A673 (cell line): Measurements from ENCODE around the gene ITPKB. TPM values are rescaled to one million over a fixed set of nuclear protein-coding genes. Genes with fewer than 3 reads are reported as not detected.

Experiments
- BruUV-seq: library from RNA; stranded (reverse); fragments of 400-500 nt; replicated peaks from 2 replicates; lab custom pipeline; 2021; lab: Mats Ljungman, UMichigan
- CTCF ChIA-PET: fragments of 300-600 bp; sonication (Branson Sonifier 250); formaldehyde crosslinking; loops from one replicate; lab custom pipeline; 2022; ENCODE audit warnings: antibody characterized with exemption; lab: Charles Lee
- POLR2A ChIA-PET: fragments of 300-600 bp; sonication (Branson Sonifier 250); formaldehyde crosslinking; loops from one replicate; lab custom pipeline; 2022; ENCODE audit warnings: antibody characterized with exemption; ENCODE audit not compliant: low non-redundant PET; lab: Charles Lee
- DNase-seq: peaks from one replicate; pipeline ENCODE4 v3.0.0-alpha.2; 2015; ENCODE audit warnings: low spot score
- H3K27ac ChIP-seq: fragments of 200-600 bp; sonication (generic); 2 replicates; pipeline ENCODE4 v1.5.1; 2016; ENCODE audit warnings: mixed run types, low read depth, mild to moderate bottlenecking, mixed read lengths, antibody characterized with exemption, low read length; ENCODE audit not compliant: poor library complexity, severe bottlenecking
- H3K27me3 ChIP-seq: fragments of 200-600 bp; sonication (generic); replicated peaks from 2 replicates; pipeline ENCODE4 v1.6.1; 2017; ENCODE audit warnings: mixed run types, low read depth, mild to moderate bottlenecking, mixed read lengths, antibody characterized with exemption, low read length; ENCODE audit not compliant: insufficient read depth, poor library complexity
- H3K36me3 ChIP-seq: fragments of 200-600 bp; sonication (generic); 2 replicates; pipeline ENCODE4 v1.6.1; 2016; ENCODE audit warnings: mixed run types, mild to moderate bottlenecking, mixed read lengths, antibody characterized with exemption, low read length; ENCODE audit not compliant: insufficient read depth, poor library complexity, severe bottlenecking
- H3K4me1 ChIP-seq: fragments of 200-600 bp; sonication (generic); 2 replicates; pipeline ENCODE4 v1.6.1; 2017; ENCODE audit warnings: mixed run types, mild to moderate bottlenecking, mixed read lengths, antibody characterized with exemption, low read length; ENCODE audit not compliant: insufficient read depth, poor library complexity, severe bottlenecking
- H3K4me3 ChIP-seq: fragments of 200-600 bp; sonication (generic); 2 replicates; pipeline ENCODE4 v1.5.1; 2016; ENCODE audit warnings: low read depth, mixed run types, mild to moderate bottlenecking, mixed read lengths, low read length; ENCODE audit not compliant: poor library complexity, severe bottlenecking
- H3K9me3 ChIP-seq: fragments of 200-600 bp; sonication (generic); 2 replicates; pipeline ENCODE4 v1.6.1; 2016; ENCODE audit warnings: mixed run types, low read depth, mild to moderate bottlenecking, mixed read lengths, antibody characterized with exemption, low read length; ENCODE audit not compliant: poor library complexity, severe bottlenecking
- CTCF ChIP-seq: fragments of 300-800, 200-600 bp; sonication (generic); conservative IDR thresholded peaks from 2 replicates; pipeline ENCODE4 v1.5.1; 2017; ENCODE audit warnings: low read depth, mild to moderate bottlenecking, antibody characterized with exemption, low read length, moderate library complexity, mixed read lengths
- EZH2 ChIP-seq: fragments of 200-600 bp; sonication (generic); IDR thresholded peaks from 2 replicates; pipeline ENCODE4 v1.6.1; 2017; ENCODE audit warnings: borderline replicate concordance, low read depth, mild to moderate bottlenecking, mixed read lengths, antibody characterized with exemption, low read length; ENCODE audit not compliant: poor library complexity, severe bottlenecking
- intact Hi-C: fragments of 100-400 bp; cut with micrococcal nuclease; formaldehyde crosslinking; loops from one replicate; pipeline ENCODE4 v1.10.0; 2022; ENCODE audit not compliant: unreplicated experiment
- total RNA-seq: library from RNA; stranded (reverse); gene quantifications from 2 replicates; pipeline ENCODE4 v1.2.3, GENCODE V29; 2021

ITPKB gene
- total RNA-seq, 1 experiment from 2014 or later, result 14.1 TPM

- ChIA-PET POLR2A (no interaction called here), CTCF (no interaction called here)
- no TSS peak for BruUV-seq
- no peak overlapping the region for H3K4me3 ChIP-seq
- no peaks in the 10 kb centered on the region for H3K9me3 ChIP-seq
- peaks cover 7% of the 10 kb centered on the region for H3K27me3 ChIP-seq
- no peaks in the 10 kb centered on the region for H3K4me1 ChIP-seq
- no peak overlapping the region for H3K27ac ChIP-seq
- DNase-seq, result no peak
- intact Hi-C loops, result no loop called here
- TF ChIP-seq EZH2, result no peak
- no peak for TF ChIP-seq CTCF
- H3K36me3 ChIP-seq, result no peaks in the 10 kb centered on the region
Observed at GRCh38 chr1:226593541-226593940, 145.5 kb downstream of the ITPKB start.

GRCh38 chr1:226590614-226591013 is 148.5 kb downstream of the ITPKB start:
- POLR2A ChIA-PET, result no interaction called here
- TF ChIP-seq CTCF (no peak), EZH2 (no peak)

GRCh38 chr1:226589008-226589733 is 149.9 kb downstream of the ITPKB start:
- intact Hi-C loops, result no loop called here
- Histone ChIP-seq H3K27me3 (no peaks in the 10 kb centered on the region), H3K4me3 (no peak overlapping the region), H3K4me1 (no peaks in the 10 kb centered on the region), H3K9me3 (no peaks in the 10 kb centered on the region), H3K27ac (no peak overlapping the region), H3K36me3 (no peaks in the 10 kb centered on the region)
- ChIA-PET CTCF (no interaction called here), POLR2A (no interaction called here)
- TF ChIP-seq CTCF (no peak), EZH2 (no peak)
- BruUV-seq, result no TSS peak
- DNase-seq, result no peak

More at GRCh38 chr1:226590614-226591013, 148.5 kb downstream of the ITPKB start:
- H3K36me3 ChIP-seq, result no peaks in the 10 kb centered on the region
- no peaks in the 10 kb centered on the region for H3K27me3 ChIP-seq
- no peak overlapping the region for H3K4me3 ChIP-seq
- H3K4me1 ChIP-seq, result no peaks in the 10 kb centered on the region
- CTCF ChIA-PET, result no interaction called here
- intact Hi-C loops, result no loop called here
- no TSS peak for BruUV-seq
- DNase-seq, result no peak
- no peaks in the 10 kb centered on the region for H3K9me3 ChIP-seq
- H3K27ac ChIP-seq, result no peak overlapping the region
